DOHH2 (cell line): ENCODE data around the gene SERINC2.

Experiments used
- EZH2phosphoT487 ChIP-seq: fragments of 200-600 bp; sonication (generic); IDR thresholded peaks from 2 replicates; pipeline ENCODE4 v1.6.1; 2017; ENCODE audit warnings: borderline replicate concordance, mild to moderate bottlenecking, antibody characterized with exemption, low read length, moderate library complexity, mixed read lengths
- TF ChIP-seq, protein P1 (sequence below): fragments of 200-600 bp; sonication (generic); IDR thresholded peaks from one replicate; pipeline ENCODE4 v1.5.1; 2014; ENCODE audit warnings: antibody characterized with exemption, mild to moderate bottlenecking, low read depth, low read length; ENCODE audit not compliant: poor library complexity, severe bottlenecking

DNA sequence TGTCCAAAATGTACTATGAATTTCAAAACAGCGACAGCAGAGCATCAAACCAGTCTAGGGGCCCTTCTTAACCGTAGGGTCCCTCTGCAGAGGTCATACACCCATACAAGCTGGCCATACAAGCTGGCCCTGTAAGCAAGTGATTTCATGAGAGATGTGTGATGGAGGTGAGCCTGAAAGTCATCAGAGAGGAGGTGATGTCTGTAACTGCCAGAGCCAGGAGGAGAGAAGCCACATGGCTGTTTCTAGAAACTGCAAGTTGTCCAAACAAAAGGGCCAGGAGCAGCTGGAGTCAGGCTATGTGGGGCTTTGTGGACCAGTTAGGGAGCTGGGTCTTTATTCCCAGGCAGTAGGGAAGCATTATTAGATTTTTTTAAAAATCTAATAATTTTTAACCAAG, 14.8 kb upstream of the SERINC2 start:
- TF ChIP-seq, protein P1, sequence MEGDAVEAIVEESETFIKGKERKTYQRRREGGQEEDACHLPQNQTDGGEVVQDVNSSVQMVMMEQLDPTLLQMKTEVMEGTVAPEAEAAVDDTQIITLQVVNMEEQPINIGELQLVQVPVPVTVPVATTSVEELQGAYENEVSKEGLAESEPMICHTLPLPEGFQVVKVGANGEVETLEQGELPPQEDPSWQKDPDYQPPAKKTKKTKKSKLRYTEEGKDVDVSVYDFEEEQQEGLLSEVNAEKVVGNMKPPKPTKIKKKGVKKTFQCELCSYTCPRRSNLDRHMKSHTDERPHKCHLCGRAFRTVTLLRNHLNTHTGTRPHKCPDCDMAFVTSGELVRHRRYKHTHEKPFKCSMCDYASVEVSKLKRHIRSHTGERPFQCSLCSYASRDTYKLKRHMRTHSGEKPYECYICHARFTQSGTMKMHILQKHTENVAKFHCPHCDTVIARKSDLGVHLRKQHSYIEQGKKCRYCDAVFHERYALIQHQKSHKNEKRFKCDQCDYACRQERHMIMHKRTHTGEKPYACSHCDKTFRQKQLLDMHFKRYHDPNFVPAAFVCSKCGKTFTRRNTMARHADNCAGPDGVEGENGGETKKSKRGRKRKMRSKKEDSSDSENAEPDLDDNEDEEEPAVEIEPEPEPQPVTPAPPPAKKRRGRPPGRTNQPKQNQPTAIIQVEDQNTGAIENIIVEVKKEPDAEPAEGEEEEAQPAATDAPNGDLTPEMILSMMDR: no peak
- no peak for TF ChIP-seq EZH2phosphoT487
